ENCODE results near the gene ALB.

DNA sequence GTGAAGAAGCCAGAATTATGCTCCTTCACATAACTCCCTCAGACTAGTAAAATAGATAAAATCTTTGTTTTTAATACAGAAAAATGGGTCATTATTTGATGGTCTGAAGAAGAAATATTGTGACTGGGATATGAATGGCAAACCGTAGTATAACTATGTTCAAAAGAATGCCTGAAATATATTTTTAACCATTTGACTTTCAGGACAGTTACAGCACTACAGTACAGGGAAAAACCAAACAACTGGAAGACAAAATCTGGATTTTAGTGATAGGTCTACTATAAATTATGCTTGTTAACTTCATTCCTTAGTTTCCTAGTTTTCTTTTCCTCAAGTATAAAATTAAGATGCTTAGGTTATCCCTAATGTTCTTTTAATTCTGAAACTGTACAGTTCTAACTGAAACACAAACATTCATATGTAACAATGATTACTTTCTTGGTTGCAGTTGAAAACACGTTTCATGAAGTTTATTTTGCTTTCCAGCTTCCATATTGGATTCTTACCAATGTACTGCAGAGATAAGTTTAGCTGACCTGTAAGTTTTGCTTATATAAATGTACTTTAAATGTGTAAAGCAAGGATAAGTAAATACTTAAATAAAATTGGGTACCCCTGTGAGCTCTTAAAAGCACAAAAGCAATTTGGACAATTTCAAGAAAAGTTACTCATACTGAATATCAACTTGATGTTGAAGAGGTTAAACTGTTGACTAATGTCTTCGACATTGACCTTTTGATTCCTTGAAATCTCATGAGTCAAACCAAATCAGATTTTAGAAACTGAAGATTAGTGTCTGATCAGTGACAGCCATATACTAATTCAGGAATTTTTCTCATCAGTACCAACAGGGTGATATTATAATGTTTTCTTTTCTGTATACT, 32.8 kb downstream of the ALB start:
- no peak for TF ChIP-seq CTCF (IDR thresholded peaks at IDR 0.05; ENCODE audit: low read depth, low read length)
- no peak for TF ChIP-seq EZH2phosphoT487 (IDR thresholded peaks at IDR 0.05; ENCODE audit: low read depth)
